Cardiac fibroblast (primary cell): ENCODE measurements around the gene AOPEP.

Experiments
- DNase-seq, 2 donors: peaks; one replicate each; pipeline versions ENCODE4 v3.0.0 to v3.0.0-alpha.2; 2010; ENCODE audit warnings: low read depth in 2 of 2
- H3K4me3 ChIP-seq, 2 donors: replicated peaks in 1 of 2; 1 replicate in 1 of 2; 2 replicates in 1 of 2; pipeline ENCODE4 v1.5.1; 2011; ENCODE audit warnings: low read depth in 2 of 2, low read length in 2 of 2, mild to moderate bottlenecking in 2 of 2, moderate library complexity in 1 of 2
- CTCF ChIP-seq: IDR thresholded peaks from one replicate; pipeline ENCODE4 v1.5.1; 2011; ENCODE audit warnings: low read depth, mild to moderate bottlenecking, low read length, inconsistent platforms

The AOPEP gene

GRCh38 chr9:95030344-95030743 is 303.8 kb downstream of the AOPEP start:
- no peak for TF ChIP-seq CTCF

GRCh38 chr9:95030920-95031642 is 304.6 kb downstream of the AOPEP start:
- no peak for DNase-seq
- TF ChIP-seq CTCF: no peak
- H3K4me3 ChIP-seq: no peak overlapping the region

More at GRCh38 chr9:95030344-95030743, 303.8 kb downstream of the AOPEP start:
- H3K4me3 ChIP-seq: no peak overlapping the region
- DNase-seq: no peak

- no peak for DNase-seq
- no peak overlapping the region for H3K4me3 ChIP-seq
- TF ChIP-seq CTCF: no peak
Observed at GRCh38 chr9:95031711-95032461, 305.4 kb downstream of the AOPEP start.

GRCh38 chr9:95032580-95033341 is 306.3 kb downstream of the AOPEP start:
- no peak for TF ChIP-seq CTCF
- no peak for DNase-seq
- H3K4me3 ChIP-seq: no peak overlapping the region

- no peak for DNase-seq
- TF ChIP-seq CTCF: no peak
- no peak overlapping the region for H3K4me3 ChIP-seq
Observed at GRCh38 chr9:95035846-95036245, 309.3 kb downstream of the AOPEP start.

GRCh38 chr9:95036676-95037075 is 310.2 kb downstream of the AOPEP start:
- H3K4me3 ChIP-seq: no peak overlapping the region
- TF ChIP-seq CTCF: no peak
- DNase-seq: no peak
